ENCODE measurements around the gene HUS1B.

GRCh38 chr6:641225-641985, 15.5 kb downstream of the HUS1B start:
- TF ChIP-seq GATA3 (IDR thresholded peaks at IDR 0.05; ENCODE audit: low read depth, low read length) = no peak
- no peak for TF ChIP-seq GATA2 (IDR thresholded peaks at IDR 0.05; ENCODE audit: low read depth, low read length)

All from SH-SY5Y (cell line).